ENCODE results near the gene DAB2. TPM values are rescaled to one million over a fixed set of nuclear protein-coding genes. Genes with fewer than 3 reads are reported as not detected.

Gene DAB2
- total and polyA plus RNA-seq, 2 of the 8 experiments (the other 6 are each of a cell fraction or from before 2014, with no cell fraction given), result 2.6 to 4.9 TPM

- H3K18ac ChIP-seq (ENCODE audit: extremely low read depth, low read length), result no peak overlapping the region
- H3K27ac ChIP-seq (ENCODE audit: low read depth, low read length), result no peak overlapping the region
- no peak overlapping the region for H3K23ac ChIP-seq (ENCODE audit: insufficient read length)
- no peak overlapping the region for H4K5ac ChIP-seq (ENCODE audit: insufficient read length, low read depth, low read length)
- H4K20me1 ChIP-seq (replicated peaks in 1 of 2; ENCODE audit: control insufficient read depth in 1 of 2, insufficient read depth in 2 of 2, low read length in 2 of 2), result no peaks in the 10 kb centered on the region
- H2AK5ac ChIP-seq (ENCODE audit: low read depth, low read length), result no peak overlapping the region
- WGBS, 2 experiments (ENCODE audit: extremely low coverage in 1 of 2, insufficient coverage in 1 of 2, insufficient read length in 1 of 2, insufficient replicate concordance in 2 of 2, low coverage in 1 of 2, low lambda C conversion rate in 2 of 2, missing lambda C conversion rate in 1 of 2), result 96% methylated on average over 3 of the region's 3 CpGs; no CpG with 5 or more reads in 1 of the 2 experiments
- no peak overlapping the region for H3K14ac ChIP-seq (ENCODE audit: insufficient read length)
- H3K27me3 ChIP-seq (replicated peaks in 1 of 4; ENCODE audit: control insufficient read depth in 3 of 4, extremely low read depth in 1 of 4, insufficient read depth in 3 of 4, low read length in 3 of 4), result peaks cover 0 to 2% (median under 1%) of the 10 kb centered on the region in 4 experiments; a peak in 2 of 7 replicates
- no peaks in the 10 kb centered on the region for H3K79me2 ChIP-seq (ENCODE audit: control insufficient read depth in 1 of 2, insufficient read depth in 2 of 2, low read length in 2 of 2)
- H2BK120ac ChIP-seq (replicated peaks; ENCODE audit: low read depth, low read length), result no peak overlapping the region
- CTCF ChIA-PET (ENCODE audit: partially characterized antibody), result interaction anchor here (0.6 to 3.4 kb wide), 2 partner anchors 121 to 127 kb away, joined by 3 to 26 read pairs; no protein-coding TSS in a partner anchor
- FAIRE-seq, result no peak
- no peaks in the 10 kb centered on the region for H3K9me3 ChIP-seq (ENCODE audit: insufficient read depth in 2 of 2, low read depth in 1 of 2, low read length in 1 of 2)
- H2BK20ac ChIP-seq (ENCODE audit: low read length), result no peak overlapping the region
- H4K8ac ChIP-seq (ENCODE audit: extremely low read depth, insufficient read depth, low read length), result no peak overlapping the region
- H3K56ac ChIP-seq (replicated peaks; ENCODE audit: insufficient read length, low read depth, low read length), result no peak overlapping the region
- peaks cover 7% of the 10 kb centered on the region; the same call in 1 of the 2 replicates for H3K23me2 ChIP-seq (ENCODE audit: low read depth, low read length)
- H4K91ac ChIP-seq (replicated peaks; ENCODE audit: insufficient read length, low read length), result no peak overlapping the region
- POLR2A ChIA-PET (ENCODE audit: partially characterized antibody), result no interaction called here
- no peak overlapping the region for H2BK15ac ChIP-seq (ENCODE audit: low read length)
- H3K4me2 ChIP-seq (ENCODE audit: insufficient read depth in 1 of 2, low read depth in 2 of 2, low read length in 2 of 2), result no peak overlapping the region
- H3K79me1 ChIP-seq (ENCODE audit: low read depth, low read length), result no peaks in the 10 kb centered on the region
- H3K4me1 ChIP-seq (replicated peaks in 1 of 4; ENCODE audit: control insufficient read depth in 3 of 4, insufficient read depth in 4 of 4, low read length in 3 of 4), result peaks cover 2 to 12% (median 8%) of the 10 kb centered on the region in 4 experiments; a peak in 5 of 7 replicates
- no peak overlapping the region for H2AFZ ChIP-seq (ENCODE audit: low read length)
- no peak overlapping the region for H2BK12ac ChIP-seq (ENCODE audit: low read depth, low read length)
- H2BK5ac ChIP-seq (ENCODE audit: low read depth, low read length), result no peak overlapping the region
- DNase-seq (ENCODE audit: low read depth in 1 of 2, low spot score in 2 of 2), result no peak
- H3K9ac ChIP-seq (replicated peaks in 1 of 4; ENCODE audit: extremely low read depth in 1 of 4, low read depth in 3 of 4, low read length in 3 of 4), result no peak overlapping the region
- no peaks in the 10 kb centered on the region for H3K36me3 ChIP-seq (ENCODE audit: control insufficient read depth in 2 of 4, insufficient read depth in 4 of 4, low read length in 3 of 4)
- no peak overlapping the region for H3K4me3 ChIP-seq (ENCODE audit: extremely low read depth in 1 of 4, insufficient read depth in 2 of 4, low read depth in 3 of 4, low read length in 4 of 4)
- no peak overlapping the region for H3K4ac ChIP-seq (replicated peaks; ENCODE audit: insufficient read length, low read depth, low read length)
- TF ChIP-seq BCL11A (IDR thresholded peaks at IDR 0.05; ENCODE audit: low read depth in 2 of 2, low read length in 2 of 2) (no peak), NRF1 (IDR thresholded peaks at IDR 0.05; ENCODE audit: low read depth, low read length) (no peak), EGR1 (IDR thresholded peaks at IDR 0.05; ENCODE audit: borderline replicate concordance, low read depth, low read length) (no peak), TAF7 (optimal IDR thresholded peaks at IDR 0.05; ENCODE audit: borderline replicate concordance, low read depth, low read length) (no peak), JUND (IDR thresholded peaks at IDR 0.05; ENCODE audit: low read length) (no peak), TBP (IDR thresholded peaks at IDR 0.05; ENCODE audit: low read depth, low read length) (no peak), SIN3A (conservative IDR thresholded peaks at IDR 0.05 in 1 of 2, IDR thresholded peaks at IDR 0.05 in 1 of 2; ENCODE audit: low read depth in 1 of 2, low read length in 2 of 2) (no peak), POU5F1 (IDR thresholded peaks at IDR 0.05; ENCODE audit: low read depth, low read length) (no peak), POLR2A (IDR thresholded peaks at IDR 0.05; ENCODE audit: control extremely low read depth in 1 of 2, low read depth in 2 of 2, low read length in 2 of 2) (no peak), EP300 (IDR thresholded peaks at IDR 0.05; ENCODE audit: borderline replicate concordance in 1 of 2, low read depth in 2 of 2, low read length in 2 of 2) (no peak), RFX5 (IDR thresholded peaks at IDR 0.05; ENCODE audit: borderline replicate concordance, low read depth, low read length) (no peak), CTBP2 (IDR thresholded peaks at IDR 0.05; ENCODE audit: borderline replicate concordance, insufficient read depth, insufficient read length, low read length) (no peak), BRCA1 (IDR thresholded peaks at IDR 0.05; ENCODE audit: low read depth, low read length) (no peak), SUZ12 (IDR thresholded peaks at IDR 0.05; ENCODE audit: low read length) (no peak)
- TF ChIP-seq, protein P1, sequence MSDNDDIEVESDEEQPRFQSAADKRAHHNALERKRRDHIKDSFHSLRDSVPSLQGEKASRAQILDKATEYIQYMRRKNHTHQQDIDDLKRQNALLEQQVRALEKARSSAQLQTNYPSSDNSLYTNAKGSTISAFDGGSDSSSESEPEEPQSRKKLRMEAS (IDR thresholded peaks at IDR 0.05), result no peak
These were observed 1.9 kb upstream of the DAB2 start for GRCh38 chr5:39426746-39427105.
